Endothelial cell (in vitro differentiated cells): ENCODE measurements around the gene SPTLC1. TPM values are rescaled to one million over a fixed set of nuclear protein-coding genes. Genes with fewer than 3 reads are reported as not detected.
"Not testable (repeated sequence)": the region's sequence is repeated elsewhere in the genome, so short reads cannot be mapped to it uniquely, and the experiment has no call there.

Experiments used
- DNase-seq: peaks from one replicate; pipeline ENCODE4 v3.0.0; 2021; ENCODE audit warnings: low spot score
- H3K27ac Mint-ChIP-seq: one replicate; pipeline ENCODE4 v1.8.0; 2021; ENCODE audit warnings: mixed read lengths, inconsistent platforms; ENCODE audit not compliant: unreplicated experiment
- H3K27me3 Mint-ChIP-seq: one replicate; pipeline ENCODE4 v1.8.0; 2021; ENCODE audit warnings: mild to moderate bottlenecking, moderate library complexity, mixed read lengths, inconsistent platforms; ENCODE audit not compliant: unreplicated experiment
- H3K36me3 Mint-ChIP-seq: one replicate; pipeline ENCODE4 v1.8.0; 2021; ENCODE audit warnings: mild to moderate bottlenecking, low read depth, mixed read lengths, inconsistent platforms; ENCODE audit not compliant: unreplicated experiment
- H3K4me1 Mint-ChIP-seq: one replicate; pipeline ENCODE4 v1.8.0; 2021; ENCODE audit warnings: mild to moderate bottlenecking, mixed read lengths, inconsistent platforms; ENCODE audit not compliant: unreplicated experiment
- H3K4me3 Mint-ChIP-seq: one replicate; pipeline ENCODE4 v1.8.0; 2021; ENCODE audit warnings: mild to moderate bottlenecking, mixed read lengths, inconsistent platforms; ENCODE audit not compliant: unreplicated experiment
- H3K9me3 Mint-ChIP-seq: one replicate; pipeline ENCODE4 v1.8.0; 2021; ENCODE audit warnings: mixed read lengths, inconsistent platforms; ENCODE audit not compliant: unreplicated experiment
- CTCF ChIP-seq: fragments of 200-600 bp; sonication (generic); IDR thresholded peaks from one replicate; pipeline ENCODE4 v1.5.0; 2021; ENCODE audit warnings: antibody characterized with exemption; ENCODE audit not compliant: unreplicated experiment
- total RNA-seq: library from RNA; stranded (reverse); fragmentation: NEBNext Ultra II Directional; extraction: Animal tissue kit (Norgen Biotek cat#: 25700); gene quantifications from one replicate; pipeline ENCODE4 v1.2.1, GENCODE V29; 2021; ENCODE audit not compliant: unreplicated experiment

Gene SPTLC1
- total RNA-seq, 1 donor from 2014 or later: 69.2 TPM

GRCh38 chr9:92008041-92008440 is 107.2 kb downstream of the SPTLC1 start:
- Mint-ChIP-seq H3K4me3 (no peak overlapping the region), H3K4me1 (no peaks in the 10 kb centered on the region), H3K27me3 (peaks cover 1% of the 10 kb centered on the region), H3K9me3 (no peaks in the 10 kb centered on the region), H3K36me3 (no peaks in the 10 kb centered on the region), H3K27ac (no peak overlapping the region)
- TF ChIP-seq CTCF: no peak
- no peak for DNase-seq

GRCh38 chr9:92004045-92004392 is 111.2 kb downstream of the SPTLC1 start:
- peaks cover 1% of the 10 kb centered on the region for H3K27me3 Mint-ChIP-seq
- no peak overlapping the region for H3K4me3 Mint-ChIP-seq
- TF ChIP-seq CTCF: no peak
- H3K9me3 Mint-ChIP-seq: no peaks in the 10 kb centered on the region
- no peaks in the 10 kb centered on the region for H3K4me1 Mint-ChIP-seq
- no peaks in the 10 kb centered on the region for H3K36me3 Mint-ChIP-seq
- no peak overlapping the region for H3K27ac Mint-ChIP-seq
- DNase-seq: no peak

GRCh38 chr9:92003308-92004044 is 111.7 kb downstream of the SPTLC1 start:
- DNase-seq: no peak
- Mint-ChIP-seq H3K4me1 (no peaks in the 10 kb centered on the region), H3K9me3 (no peaks in the 10 kb centered on the region), H3K4me3 (no peak overlapping the region), H3K36me3 (no peaks in the 10 kb centered on the region), H3K27me3 (peaks cover 1% of the 10 kb centered on the region), H3K27ac (no peak overlapping the region)
- no peak for TF ChIP-seq CTCF

GRCh38 chr9:92001948-92002347 is 113.3 kb downstream of the SPTLC1 start:
- not testable (repeated sequence) for H3K27ac Mint-ChIP-seq

GRCh38 chr9:92001244-92001643 is 114.0 kb downstream of the SPTLC1 start:
- DNase-seq: no peak
- Mint-ChIP-seq H3K4me3 (no peak overlapping the region), H3K27me3 (peaks cover 1% of the 10 kb centered on the region), H3K36me3 (no peaks in the 10 kb centered on the region), H3K4me1 (no peaks in the 10 kb centered on the region), H3K27ac (no peak overlapping the region), H3K9me3 (no peaks in the 10 kb centered on the region)
- TF ChIP-seq CTCF: no peak

More at GRCh38 chr9:92001948-92002347, 113.3 kb downstream of the SPTLC1 start:
- H3K36me3 Mint-ChIP-seq, H3K9me3 Mint-ChIP-seq, H3K4me1 Mint-ChIP-seq, H3K27me3 Mint-ChIP-seq, DNase-seq, H3K4me3 Mint-ChIP-seq: not testable (repeated sequence)
